ENCODE measurements around the gene KCNQ1. TPM values are rescaled to one million over a fixed set of nuclear protein-coding genes. Genes with fewer than 3 reads are reported as not detected.

Gene KCNQ1
- total and polyA plus RNA-seq, 2 of the 13 experiments (the other 11 are each of a cell fraction or from before 2014, with no cell fraction given) = 0.02 to 0.08 TPM

GRCh38 chr11:2779981-2780849 is 335.4 kb downstream of the KCNQ1 start (continued):
- TF ChIP-seq ZNF788 (CRISPR knock-in tag; IDR thresholded peaks at IDR 0.05; ENCODE audit: borderline replicate concordance) (0 out of 2 replicates have a peak, but pooled peaks have one; percentile 4), ZNF530 (CRISPR knock-in tag; IDR thresholded peaks at IDR 0.05; ENCODE audit: low read depth) (no peak), GABPB1 (CRISPR knock-in tag; IDR thresholded peaks at IDR 0.05) (peak; percentile 31; the same call in 1 of the 2 replicates), ZFY (CRISPR knock-in tag; IDR thresholded peaks at IDR 0.05) (0 out of 2 replicates have a peak, but pooled peaks have one; percentile 17), FOXA3 (CRISPR knock-in tag; IDR thresholded peaks at IDR 0.05) (no peak), HNRNPL (IDR thresholded peaks at IDR 0.05; ENCODE audit: low read depth, low read length) (peak; percentile 36; the same call in 1 of the 2 replicates)

GRCh38 chr11:2780850-2781407 is 336.1 kb downstream of the KCNQ1 start:
- Histone ChIP-seq H4K20me1 (ENCODE audit: insufficient read depth, low read length) (no peaks in the 10 kb centered on the region), H2AFZ (ENCODE audit: low read length) (no peak overlapping the region), H3K4me1 (ENCODE audit: insufficient read depth, low read length) (peaks cover 49% of the 10 kb centered on the region), H3K27ac (ENCODE audit: extremely low read length, insufficient read depth, low read length) (no peak overlapping the region), H3K9ac (ENCODE audit: insufficient read depth, low read depth, low read length) (0 out of 2 replicates have a peak overlapping the region, but pooled peaks have one; percentile 9), H3K4me3 (replicated peaks in 1 of 3; ENCODE audit: insufficient read depth in 1 of 3, low read depth in 2 of 3, low read length in 3 of 3) (peak overlapping the region in 1 of 3 experiments; percentile 60; a peak in 1 of 6 replicates), H3K27me3 (ENCODE audit: control insufficient read depth in 1 of 2, insufficient read depth in 2 of 2, low read length in 2 of 2) (peaks cover 11 to 62% of the 10 kb centered on the region in 2 experiments; a peak in 4 of 5 replicates), H3K79me2 (ENCODE audit: insufficient read depth, low read length) (no peaks in the 10 kb centered on the region), H3K4me2 (ENCODE audit: low read depth, low read length) (peak overlapping the region; percentile 80), H3K9me3 (ENCODE audit: low read length) (no peaks in the 10 kb centered on the region), H3K36me3 (replicated peaks in 1 of 2; ENCODE audit: control insufficient read depth in 1 of 2, insufficient read depth in 2 of 2, low read length in 2 of 2) (no peaks in the 10 kb centered on the region)
- in situ Hi-C loops (cut with HindIII; ENCODE audit: extremely low pct_ligation_motif_present, low pct_unique_long_range_greater_than_20kb) (no loop called here), intact Hi-C loops (cut with micrococcal nuclease; ENCODE audit: unreplicated experiment) (no loop called here)
- DNase-seq (ENCODE audit: low spot score) = no peak
- no peak for FAIRE-seq
- WGBS (ENCODE audit: low lambda C conversion rate) = 9% methylated on average over 8 of the region's 9 CpGs
- ATAC-seq = no peak
- no TSS peak for BruUV-seq (replicated peaks)
- ChIA-PET CTCF (ENCODE audit: low intra/inter-chr PET ratio, low total read pairs) (no interaction called here), POLR2A (interaction anchor here (0.9 to 1.4 kb wide), 3 partner anchors 51 to 111 kb away, joined by 3 to 6 read pairs (median 5); partner anchors contain the start of gene KCNQ1OT1)
- TF ChIP-seq NKX3-1 (CRISPR knock-in tag; IDR thresholded peaks at IDR 0.05) = no peak
- no peak for TF ChIP-seq MXD4 (CRISPR knock-in tag; IDR thresholded peaks at IDR 0.05)
- peak; percentile 90 for TF ChIP-seq ZNF768 (CRISPR knock-in tag; IDR thresholded peaks at IDR 0.05)
- TF ChIP-seq ZNF253 (CRISPR knock-in tag; IDR thresholded peaks at IDR 0.05; ENCODE audit: borderline replicate concordance) = no peak
- no peak for TF ChIP-seq ATF7 (IDR thresholded peaks at IDR 0.05)
- no peak for TF ChIP-seq ATF7 (CRISPR knock-in tag; IDR thresholded peaks at IDR 0.05)
- 0 out of 2 replicates have a peak, but pooled peaks have one; percentile 0 for TF ChIP-seq SALL1 (CRISPR knock-in tag; IDR thresholded peaks at IDR 0.05)
- TF ChIP-seq ARID2 (CRISPR knock-in tag; IDR thresholded peaks at IDR 0.05; ENCODE audit: borderline replicate concordance) = 0 out of 2 replicates have a peak, but pooled peaks have one; percentile 44
- TF ChIP-seq RFX5 (IDR thresholded peaks at IDR 0.05; ENCODE audit: low read depth, low read length) = no peak
- no peak for TF ChIP-seq TFDP2 (CRISPR knock-in tag; IDR thresholded peaks at IDR 0.05)
- TF ChIP-seq ZNF431 (CRISPR knock-in tag; IDR thresholded peaks at IDR 0.05; ENCODE audit: borderline replicate concordance, low read depth) = no peak
- no peak for TF ChIP-seq TAF1 (CRISPR knock-in tag; IDR thresholded peaks at IDR 0.05)
- no peak for TF ChIP-seq PRMT3 (CRISPR knock-in tag; IDR thresholded peaks at IDR 0.05; ENCODE audit: borderline replicate concordance, low read depth)
- TF ChIP-seq PHF5A (CRISPR knock-in tag; IDR thresholded peaks at IDR 0.05; ENCODE audit: low read depth, unreplicated experiment) = no peak
- TF ChIP-seq RELA (CRISPR knock-in tag; IDR thresholded peaks at IDR 0.05) = no peak
- no peak for TF ChIP-seq ZNF263 (CRISPR knock-in tag; IDR thresholded peaks at IDR 0.05)

All from HepG2 (cell line).